Measurements from ENCODE around the gene WNT5A.

DNA sequence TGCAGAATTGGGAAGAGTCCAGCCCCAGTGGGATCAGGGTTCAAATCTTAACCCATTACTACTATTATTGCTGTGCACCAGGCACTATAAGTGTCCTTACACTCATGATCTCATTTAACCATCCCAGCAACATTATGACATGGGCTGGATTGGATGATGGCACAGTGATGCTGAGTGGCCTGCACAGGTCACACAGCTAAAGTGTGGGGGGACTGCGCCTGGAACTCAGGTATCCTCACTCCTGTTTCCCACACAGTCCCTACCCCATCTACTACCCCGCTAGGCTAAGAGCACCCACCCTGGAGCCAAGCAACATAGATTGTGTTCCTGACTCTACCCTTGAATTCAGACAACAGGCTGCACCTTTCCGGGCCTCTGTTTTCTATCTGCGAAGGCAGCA, 16.0 kb downstream of the WNT5A start:
- TF ChIP-seq POLR2AphosphoS5 (IDR thresholded peaks at IDR 0.05): no peak
- TF ChIP-seq, protein P1, sequence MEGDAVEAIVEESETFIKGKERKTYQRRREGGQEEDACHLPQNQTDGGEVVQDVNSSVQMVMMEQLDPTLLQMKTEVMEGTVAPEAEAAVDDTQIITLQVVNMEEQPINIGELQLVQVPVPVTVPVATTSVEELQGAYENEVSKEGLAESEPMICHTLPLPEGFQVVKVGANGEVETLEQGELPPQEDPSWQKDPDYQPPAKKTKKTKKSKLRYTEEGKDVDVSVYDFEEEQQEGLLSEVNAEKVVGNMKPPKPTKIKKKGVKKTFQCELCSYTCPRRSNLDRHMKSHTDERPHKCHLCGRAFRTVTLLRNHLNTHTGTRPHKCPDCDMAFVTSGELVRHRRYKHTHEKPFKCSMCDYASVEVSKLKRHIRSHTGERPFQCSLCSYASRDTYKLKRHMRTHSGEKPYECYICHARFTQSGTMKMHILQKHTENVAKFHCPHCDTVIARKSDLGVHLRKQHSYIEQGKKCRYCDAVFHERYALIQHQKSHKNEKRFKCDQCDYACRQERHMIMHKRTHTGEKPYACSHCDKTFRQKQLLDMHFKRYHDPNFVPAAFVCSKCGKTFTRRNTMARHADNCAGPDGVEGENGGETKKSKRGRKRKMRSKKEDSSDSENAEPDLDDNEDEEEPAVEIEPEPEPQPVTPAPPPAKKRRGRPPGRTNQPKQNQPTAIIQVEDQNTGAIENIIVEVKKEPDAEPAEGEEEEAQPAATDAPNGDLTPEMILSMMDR (IDR thresholded peaks at IDR 0.05; ENCODE audit: poor library complexity, severe bottlenecking): no peak
- no peak for TF ChIP-seq TAF1 (IDR thresholded peaks at IDR 0.05; ENCODE audit: low read depth)
- TF ChIP-seq EZH2 (IDR thresholded peaks at IDR 0.05; ENCODE audit: borderline replicate concordance, insufficient read depth, low read length, poor library complexity, severe bottlenecking): no peak
- TF ChIP-seq EP300 (conservative IDR thresholded peaks at IDR 0.05; ENCODE audit: poor library complexity, severe bottlenecking): no peak
